A673 (cell line): ENCODE measurements around the gene PRR4.

Experiments
- CTCF ChIP-seq: fragments of 300-800, 200-600 bp; sonication (generic); conservative IDR thresholded peaks from 2 replicates; pipeline ENCODE4 v1.5.1; 2017; ENCODE audit warnings: low read depth, mild to moderate bottlenecking, antibody characterized with exemption, low read length, moderate library complexity, mixed read lengths
- EZH2 ChIP-seq: fragments of 200-600 bp; sonication (generic); IDR thresholded peaks from 2 replicates; pipeline ENCODE4 v1.6.1; 2017; ENCODE audit warnings: borderline replicate concordance, low read depth, mild to moderate bottlenecking, mixed read lengths, antibody characterized with exemption, low read length; ENCODE audit not compliant: poor library complexity, severe bottlenecking

- no peak for TF ChIP-seq CTCF
- no peak for TF ChIP-seq EZH2
These were observed 46.7 kb downstream of the PRR4 start, which contains the start of gene TAS2R7 for GRCh38 chr12:10802587-10802986.
